Activated CD8-positive, alpha-beta T cell treated with anti-CD3 and anti-CD28 coated beads for 36 hours (primary cell): ENCODE data around the gene LRP1. TPM values are rescaled to one million over a fixed set of nuclear protein-coding genes. Genes with fewer than 3 reads are reported as not detected.

Source experiments
- ATAC-seq: fragments of 200-7000 bp; cut with Tn5 transposase; one replicate; pipeline ENCODE4 v1.10.0; 2021; ENCODE audit warnings: mild to moderate bottlenecking, moderate library complexity
- CTCF ChIA-PET: fragments of 350-600 bp; sonication (Branson Sonifier 250); formaldehyde crosslinking; loops from one replicate; lab custom pipeline; 2021; ENCODE audit warnings: antibody characterized with exemption; lab: Charles Lee
- POLR2A ChIA-PET: fragments of 350-600 bp; sonication (Branson Sonifier 250); formaldehyde crosslinking; loops from one replicate; lab custom pipeline; 2021; ENCODE audit warnings: antibody characterized with exemption; lab: Charles Lee
- DNase-seq: peaks from one replicate; pipeline ENCODE4 v3.0.0-alpha.2; 2020
- H3K27ac Mint-ChIP-seq: one replicate; pipeline ENCODE4 v1.8.0; 2021; ENCODE audit warnings: mild to moderate bottlenecking, mixed read lengths
- H3K27me3 Mint-ChIP-seq: one replicate; pipeline ENCODE4 v1.8.0; 2021; ENCODE audit warnings: mixed read lengths
- H3K36me3 Mint-ChIP-seq: one replicate; pipeline ENCODE4 v1.8.0; 2021; ENCODE audit warnings: low read depth, mixed read lengths
- H3K4me1 Mint-ChIP-seq: one replicate; pipeline ENCODE4 v1.8.0; 2021; ENCODE audit warnings: low read depth, mixed read lengths
- H3K4me3 Mint-ChIP-seq: one replicate; pipeline ENCODE4 v1.8.0; 2021; ENCODE audit warnings: mild to moderate bottlenecking, moderate library complexity, mixed read lengths
- H3K9me3 Mint-ChIP-seq: one replicate; pipeline ENCODE4 v1.8.0; 2021; ENCODE audit warnings: mixed read lengths
- CTCF ChIP-seq: fragments of 200-600 bp; IDR thresholded peaks from one replicate; pipeline ENCODE4 v1.8.0; 2022; ENCODE audit warnings: antibody characterized with exemption, mild to moderate bottlenecking
- intact Hi-C: fragments of 100-400 bp; cut with micrococcal nuclease; formaldehyde crosslinking; loops from one replicate; pipeline ENCODE4 v1.10.0; 2022
- total RNA-seq, 2 experiments: library from RNA; stranded (reverse); gene quantifications; one replicate each; pipeline ENCODE4 v1.2.3, GENCODE V29; 2021

LRP1 gene
- total RNA-seq, 2 experiments from 2014 or later: 1.5 to 1.9 TPM

GRCh38 chr12:57158665-57159064, 30.4 kb downstream of the LRP1 start:
- intact Hi-C loops: no loop called here
- TF ChIP-seq CTCF: no peak
- DNase-seq (no peak), ATAC-seq (no peak)
- H3K36me3 Mint-ChIP-seq: no peaks in the 10 kb centered on the region
- peaks cover 5% of the 10 kb centered on the region for H3K4me1 Mint-ChIP-seq
- ChIA-PET POLR2A (interaction anchor here (1.0 kb wide), 1 partner anchor 47 kb away, joined by 4 read pairs; no protein-coding TSS in a partner anchor), CTCF (interaction anchor here (0.8 to 1.9 kb wide), 2 partner anchors 14 to 35 kb away, joined by 4 to 6 read pairs; no protein-coding TSS in a partner anchor)
- H3K4me3 Mint-ChIP-seq: no peak overlapping the region
- no peaks in the 10 kb centered on the region for H3K27me3 Mint-ChIP-seq
- no peak overlapping the region for H3K27ac Mint-ChIP-seq
- no peaks in the 10 kb centered on the region for H3K9me3 Mint-ChIP-seq

GRCh38 chr12:57159311-57159710, 31.0 kb downstream of the LRP1 start:
- H3K27me3 Mint-ChIP-seq: no peaks in the 10 kb centered on the region
- H3K9me3 Mint-ChIP-seq: no peaks in the 10 kb centered on the region
- H3K27ac Mint-ChIP-seq: no peak overlapping the region
- ATAC-seq (no peak), DNase-seq (no peak)
- H3K36me3 Mint-ChIP-seq: no peaks in the 10 kb centered on the region
- TF ChIP-seq CTCF: no peak
- H3K4me1 Mint-ChIP-seq: peaks cover 5% of the 10 kb centered on the region
- no peak overlapping the region for H3K4me3 Mint-ChIP-seq
- intact Hi-C loops: no loop called here
- POLR2A ChIA-PET: no interaction called here
- CTCF ChIA-PET: interaction anchor here (1.3 kb wide), 1 partner anchor 13 kb away, joined by 4 read pairs; no protein-coding TSS in a partner anchor

- H3K27ac Mint-ChIP-seq: no peak overlapping the region
- no peaks in the 10 kb centered on the region for H3K9me3 Mint-ChIP-seq
- H3K27me3 Mint-ChIP-seq: no peaks in the 10 kb centered on the region
- no peak for TF ChIP-seq CTCF
- peaks cover 5% of the 10 kb centered on the region for H3K4me1 Mint-ChIP-seq
- H3K36me3 Mint-ChIP-seq: no peaks in the 10 kb centered on the region
- ChIA-PET CTCF (interaction anchor here (1.3 kb wide), 1 partner anchor 13 kb away, joined by 4 read pairs; no protein-coding TSS in a partner anchor), POLR2A (no interaction called here)
- intact Hi-C loops: no loop called here
- DNase-seq (no peak), ATAC-seq (no peak)
- no peak overlapping the region for H3K4me3 Mint-ChIP-seq
These were observed 31.8 kb downstream of the LRP1 start for GRCh38 chr12:57160040-57160439.

GRCh38 chr12:57160741-57161140, 32.5 kb downstream of the LRP1 start:
- ATAC-seq (no peak), DNase-seq (no peak)
- CTCF ChIA-PET: interaction anchor here (1.6 kb wide), 1 partner anchor 13 kb away, joined by 4 read pairs; no protein-coding TSS in a partner anchor
- Mint-ChIP-seq H3K27ac (no peak overlapping the region), H3K27me3 (no peaks in the 10 kb centered on the region), H3K9me3 (no peaks in the 10 kb centered on the region), H3K4me3 (no peak overlapping the region), H3K4me1 (peaks cover 5% of the 10 kb centered on the region), H3K36me3 (no peaks in the 10 kb centered on the region)
- POLR2A ChIA-PET: interaction anchor here (1.4 kb wide), 1 partner anchor 10 kb away, joined by 4 read pairs; no protein-coding TSS in a partner anchor
- no peak for TF ChIP-seq CTCF
- intact Hi-C loops: no loop called here

GRCh38 chr12:57161491-57161890, 33.2 kb downstream of the LRP1 start:
- Mint-ChIP-seq H3K27ac (no peak overlapping the region), H3K4me1 (peaks cover 6% of the 10 kb centered on the region), H3K36me3 (no peaks in the 10 kb centered on the region), H3K9me3 (no peaks in the 10 kb centered on the region), H3K27me3 (no peaks in the 10 kb centered on the region), H3K4me3 (no peak overlapping the region)
- ChIA-PET CTCF (interaction anchor here (0.7 to 1.6 kb wide), 2 partner anchors 12 to 35 kb away, joined by 3 to 4 read pairs; no protein-coding TSS in a partner anchor), POLR2A (interaction anchor here (1.4 kb wide), 1 partner anchor 9 kb away, joined by 4 read pairs; no protein-coding TSS in a partner anchor)
- intact Hi-C loops: no loop called here
- TF ChIP-seq CTCF: no peak
- no peak for DNase-seq
- ATAC-seq: no peak
